Measurements from ENCODE around the gene KLK13. TPM values are rescaled to one million over a fixed set of nuclear protein-coding genes. Genes with fewer than 3 reads are reported as not detected.

The KLK13 gene
- polyA plus RNA-seq, 2 of the 4 experiments (the other 2 are of a cell fraction), result not detected

- no peak for TF ChIP-seq BCL3 (IDR thresholded peaks at IDR 0.05)
Measured at GRCh38 chr19:51089786-51090185, 24.9 kb upstream of the KLK13 start (continued).

- ATAC-seq, result no peak
- Histone ChIP-seq H3K4me1 (no peaks in the 10 kb centered on the region), H3K4me3 (no peak overlapping the region), H3K4me2 (no peak overlapping the region), H3K27ac (no peak overlapping the region), H3K9me3 (no peaks in the 10 kb centered on the region)
- ChIA-PET POLR2A (no interaction called here), CTCF (interaction anchor here (0.9 to 4.1 kb wide), 5 partner anchors 9 to 164 kb away, joined by 3 to 30 read pairs (median 7); no protein-coding TSS in a partner anchor)
- no peak for DNase-seq (ENCODE audit: low read depth in 1 of 2, low spot score in 1 of 2)
- FAIRE-seq, result no peak
- TF ChIP-seq CEBPB (IDR thresholded peaks at IDR 0.05) (no peak), CHD2 (IDR thresholded peaks at IDR 0.05; ENCODE audit: low read length, partially characterized antibody) (no peak), HOXA7 (CRISPR knock-in tag; IDR thresholded peaks at IDR 0.05) (no peak), HEYL (CRISPR knock-in tag; IDR thresholded peaks at IDR 0.05) (no peak), GATA3 (IDR thresholded peaks at IDR 0.05; ENCODE audit: borderline replicate concordance) (no peak), REST (IDR thresholded peaks at IDR 0.05) (no peak), RARB (CRISPR knock-in tag; IDR thresholded peaks at IDR 0.05) (no peak), JUNB (IDR thresholded peaks at IDR 0.05) (no peak), MAX (IDR thresholded peaks at IDR 0.05) (no peak), POLR2AphosphoS2 (conservative IDR thresholded peaks at IDR 0.05; ENCODE audit: low read length) (no peak), SMC3 (IDR thresholded peaks at IDR 0.05) (no peak), EP300 (IDR thresholded peaks at IDR 0.05) (no peak), SREBF2 (IDR thresholded peaks at IDR 0.05) (no peak), HOXB5 (CRISPR knock-in tag; IDR thresholded peaks at IDR 0.05) (no peak)
- 75% methylated on average over 18 of the region's 18 CpGs for WGBS (ENCODE audit: missing lambda C conversion rate)
Measured at GRCh38 chr19:51086153-51086850, 21.4 kb upstream of the KLK13 start.

- WGBS (ENCODE audit: missing lambda C conversion rate), result 58% methylated on average over 6 of the region's 7 CpGs
- ChIA-PET CTCF (interaction anchor here (0.7 to 4.1 kb wide), 2 partner anchors 11 to 238 kb away, joined by 3 to 30 read pairs; no protein-coding TSS in a partner anchor), POLR2A (no interaction called here)
- DNase-seq (ENCODE audit: low read depth in 1 of 2, low spot score in 1 of 2) (no peak), FAIRE-seq (no peak), ATAC-seq (no peak; a peak in 1 of 6 replicates)
- no peak overlapping the region for H3K27ac ChIP-seq
- no peak overlapping the region for H3K4me2 ChIP-seq
- no peak overlapping the region for H3K4me3 ChIP-seq
- no peaks in the 10 kb centered on the region for H3K4me1 ChIP-seq
- H3K9me3 ChIP-seq, result no peaks in the 10 kb centered on the region
- TF ChIP-seq MYC (IDR thresholded peaks at IDR 0.05; ENCODE audit: borderline replicate concordance, low read length), result no peak
- no peak for TF ChIP-seq ZC3H11A (IDR thresholded peaks at IDR 0.05)
- TF ChIP-seq USF2 (IDR thresholded peaks at IDR 0.05), result no peak
- TF ChIP-seq ESRRA (IDR thresholded peaks at IDR 0.05; ENCODE audit: borderline replicate concordance, low read length), result no peak
- TF ChIP-seq CHD4 (IDR thresholded peaks at IDR 0.05; ENCODE audit: borderline replicate concordance), result no peak
- no peak for TF ChIP-seq HDAC2 (IDR thresholded peaks at IDR 0.05)
- TF ChIP-seq BHLHE40 (IDR thresholded peaks at IDR 0.05; ENCODE audit: low read depth, low read length), result no peak
- TF ChIP-seq HOXB13 (CRISPR knock-in tag; IDR thresholded peaks at IDR 0.05; ENCODE audit: low read depth), result no peak
- no peak for TF ChIP-seq CTCF (IDR thresholded peaks at IDR 0.05)
- TF ChIP-seq HEYL (CRISPR knock-in tag; IDR thresholded peaks at IDR 0.05), result no peak
- no peak for TF ChIP-seq ELK1 (IDR thresholded peaks at IDR 0.05; ENCODE audit: low read depth, low read length)
- TF ChIP-seq RARB (CRISPR knock-in tag; IDR thresholded peaks at IDR 0.05), result no peak
- no peak for TF ChIP-seq JUNB (IDR thresholded peaks at IDR 0.05)
- no peak for TF ChIP-seq BCL3 (IDR thresholded peaks at IDR 0.05)
Measured at GRCh38 chr19:51084505-51084904, 19.6 kb upstream of the KLK13 start.

Data from A549 (cell line).